ENCODE data around the gene EPAS1.

The EPAS1 gene

DNA sequence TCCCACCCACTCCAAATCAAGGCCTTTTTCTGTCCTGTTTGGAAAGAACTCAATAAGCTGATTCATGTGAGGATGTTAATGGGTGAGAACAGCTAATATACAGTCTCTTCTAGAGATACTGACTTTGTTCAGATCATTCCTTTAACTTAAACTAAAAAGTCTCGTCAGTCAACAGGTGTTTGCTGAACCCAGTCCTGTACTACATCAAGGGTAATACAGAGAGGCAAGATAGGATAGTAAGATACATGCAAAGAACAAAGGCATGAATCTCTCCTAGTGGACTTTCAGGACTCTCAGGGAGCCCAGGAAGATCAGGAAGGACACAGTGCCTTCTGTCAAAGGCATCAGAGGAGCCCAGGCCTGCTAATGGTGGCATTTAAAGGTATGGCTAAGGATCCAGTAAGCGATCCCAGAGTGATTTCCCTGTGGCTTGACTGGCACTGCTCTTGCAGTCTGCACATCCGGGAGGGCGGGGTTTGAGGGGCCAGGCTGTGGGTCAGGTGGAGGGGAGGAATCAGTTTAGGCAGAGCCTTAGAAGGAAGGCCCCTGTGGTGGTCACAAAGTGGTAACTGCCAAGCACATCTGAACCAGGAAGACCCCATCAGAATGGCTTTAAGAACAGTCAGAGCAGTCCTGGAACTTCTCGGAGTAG is 54.0 kb downstream of the EPAS1 start:
- TF ChIP-seq CTCF (conservative IDR thresholded peaks at IDR 0.05): no peak
- H3K27ac ChIP-seq: no peak overlapping the region

DNA sequence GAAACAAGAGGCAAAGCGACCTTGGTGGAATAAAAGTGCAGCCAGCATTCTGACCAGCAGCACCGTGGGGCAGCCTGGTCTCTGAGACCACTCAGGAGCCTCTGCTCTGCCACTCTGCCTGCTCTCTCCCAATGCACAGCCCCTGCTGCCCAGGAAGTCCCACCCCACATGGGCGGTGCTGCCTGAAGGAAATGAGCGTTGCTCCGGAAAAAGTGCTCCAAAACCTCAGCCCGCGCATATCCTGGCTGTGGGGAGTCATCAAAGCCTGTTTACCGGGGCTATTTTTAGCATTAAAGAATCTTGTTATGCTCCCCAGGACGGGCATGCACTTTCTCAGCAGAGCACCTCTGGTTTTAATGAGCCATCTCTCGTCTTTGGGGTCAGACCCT is 54.5 kb downstream of the EPAS1 start:
- no peak for TF ChIP-seq CTCF (conservative IDR thresholded peaks at IDR 0.05)
- no peak overlapping the region for H3K27ac ChIP-seq

DNA sequence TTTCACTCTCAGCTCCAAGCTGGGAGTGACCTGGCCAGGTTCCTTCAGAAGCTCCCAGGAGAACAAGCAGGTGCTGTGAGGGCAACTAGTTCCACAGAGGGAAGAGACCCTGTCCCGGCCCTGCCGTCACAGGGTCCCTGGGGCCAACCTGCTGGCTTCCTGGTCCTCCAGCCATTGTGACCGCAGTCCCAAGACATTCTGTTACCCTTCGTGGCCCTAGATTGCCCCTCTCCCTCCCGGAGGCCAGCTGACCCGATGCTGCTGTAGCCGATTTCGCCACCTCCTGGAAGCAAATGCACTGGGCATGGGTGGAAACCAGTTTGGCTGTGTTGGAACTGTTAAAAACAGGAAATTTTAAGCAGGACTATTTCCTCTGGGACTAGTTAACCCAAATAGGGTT is 55.4 kb downstream of the EPAS1 start:
- H3K27ac ChIP-seq: no peak overlapping the region
- TF ChIP-seq CTCF (conservative IDR thresholded peaks at IDR 0.05): no peak; the same call in 1 of the 2 replicates

GRCh38 chr2:46353509-46353908 is 56.3 kb downstream of the EPAS1 start:
- no peak overlapping the region for H3K27ac ChIP-seq
- TF ChIP-seq CTCF (conservative IDR thresholded peaks at IDR 0.05): no peak

- no peak for TF ChIP-seq CTCF (conservative IDR thresholded peaks at IDR 0.05)
- H3K27ac ChIP-seq: no peak overlapping the region
Observed at GRCh38 chr2:46355756-46356155, 58.5 kb downstream of the EPAS1 start.

DNA sequence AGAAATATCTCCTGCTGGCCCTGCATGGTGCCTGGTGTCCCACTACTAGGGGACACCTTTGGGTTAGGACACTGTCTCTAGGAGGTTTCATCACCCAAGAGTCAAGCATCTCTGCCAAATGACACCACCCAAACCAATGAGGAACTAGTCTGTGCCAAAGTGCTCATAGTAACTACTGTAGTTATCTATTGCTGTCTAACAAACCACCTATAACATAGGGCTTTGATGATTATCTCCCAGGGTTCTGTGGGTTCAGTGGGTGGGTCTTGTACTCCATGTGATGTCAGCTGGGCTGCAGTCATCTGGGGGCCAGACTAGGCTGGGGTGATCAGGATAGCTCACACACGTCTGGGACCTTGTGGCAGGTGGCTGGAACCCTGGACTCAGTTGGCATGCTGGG is 59.8 kb downstream of the EPAS1 start:
- TF ChIP-seq CTCF (conservative IDR thresholded peaks at IDR 0.05): no peak
- no peak overlapping the region for H3K27ac ChIP-seq

GRCh38 chr2:46358713-46359112 is 61.5 kb downstream of the EPAS1 start:
- TF ChIP-seq CTCF (conservative IDR thresholded peaks at IDR 0.05): no peak
- no peak overlapping the region for H3K27ac ChIP-seq

Data from VCaP (cell line).